GM12878 (cell line): ENCODE results near the gene TEX36. TPM values are rescaled to one million over a fixed set of nuclear protein-coding genes. Genes with fewer than 3 reads are reported as not detected.

Source experiments
- polyA plus RNA-seq, 11 experiments: library from polyadenylated mRNA; depleted of rRNA in 4 of 11; unstranded in 6 of 11; stranded (reverse) in 5 of 11; fragments of >200 nt; fragmentation: Nextera tagmentation in 4 of 11; fragmentation: Illumina TruSeq in 1 of 11; extraction: Ambion mirVana in 4 of 11; extraction: Trizol in 1 of 11; gene quantifications; 1 replicate in 1 of 11; 2 replicates in 10 of 11; pipeline versions ENCODE4 v1.2.1 to v1.2.3, GENCODE V29; 2011 to 2016; ENCODE audit warnings: inconsistent platforms in 2 of 11, missing spikeins in 2 of 11, low read depth in 1 of 11
- total RNA-seq, 4 experiments: library from RNA; depleted of rRNA in 3 of 4; stranded (reverse); fragments of >200 nt in 3 of 4; fragmentation: Illumina TruSeq in 1 of 4; extraction: Trizol in 1 of 4; gene quantifications; 2 replicates each; pipeline versions ENCODE4 v1.2.1 to v1.2.3, GENCODE V29; 2013 to 2021

The TEX36 gene
- total and polyA plus RNA-seq, 10 of the 15 experiments (the other 5 are each of a cell fraction or from before 2014, with no cell fraction given): not detected

Other genes starting within 250 kb of the TEX36 start
- gene EDRF1, start 36.5 kb upstream of the TEX36 start, total RNA-seq (2014; rRNA removed): 46.0 and 50.3 TPM in 2 replicates
- 41.6 and 43.9 TPM in 2 replicates for gene EDRF1, start 36.5 kb upstream of the TEX36 start, total RNA-seq (2014; rRNA removed; fragmentation: Illumina TruSeq; extraction: Trizol)
- 32.3 and 38.7 TPM in 2 replicates for gene EDRF1, start 36.5 kb upstream of the TEX36 start, total RNA-seq (2021)
- 99.7 and 142 TPM in 2 replicates for gene EDRF1, start 36.5 kb upstream of the TEX36 start, polyA plus RNA-seq (2011; rRNA removed)
- 41.8 and 45.9 TPM in 2 replicates for gene EDRF1, start 36.5 kb upstream of the TEX36 start, polyA plus RNA-seq (2014; fragmentation: Illumina TruSeq; extraction: Trizol)
- 10 to 100 TPM; 16.8 to 21.2 TPM for gene EDRF1, start 36.5 kb upstream of the TEX36 start, polyA plus RNA-seq (2014; fragmentation: Nextera tagmentation; extraction: Ambion mirVana)
- gene EDRF1, start 36.5 kb upstream of the TEX36 start, polyA plus RNA-seq (2014; rRNA removed): 45.0 and 49.3 TPM in 2 replicates
- gene EDRF1, start 36.5 kb upstream of the TEX36 start, polyA plus RNA-seq (2016; fragmentation: Nextera tagmentation; extraction: Ambion mirVana): 10 to 100 TPM; 37.3 to 46.7 TPM
- gene MMP21, start 92.7 kb upstream of the TEX36 start, total RNA-seq (2014; rRNA removed): not detected in 2 replicates
- not detected in 2 replicates for gene MMP21, start 92.7 kb upstream of the TEX36 start, total RNA-seq (2014; rRNA removed; fragmentation: Illumina TruSeq; extraction: Trizol)
- not detected in 2 replicates for gene MMP21, start 92.7 kb upstream of the TEX36 start, total RNA-seq (2021)
- not detected in 2 replicates for gene MMP21, start 92.7 kb upstream of the TEX36 start, polyA plus RNA-seq (2011; rRNA removed)
- gene MMP21, start 92.7 kb upstream of the TEX36 start, polyA plus RNA-seq (2014; fragmentation: Illumina TruSeq; extraction: Trizol): not detected in 2 replicates
- gene MMP21, start 92.7 kb upstream of the TEX36 start, polyA plus RNA-seq (2014; fragmentation: Nextera tagmentation; extraction: Ambion mirVana): not detected
- not detected in 2 replicates for gene MMP21, start 92.7 kb upstream of the TEX36 start, polyA plus RNA-seq (2014; rRNA removed)
- gene MMP21, start 92.7 kb upstream of the TEX36 start, polyA plus RNA-seq (2016; fragmentation: Nextera tagmentation; extraction: Ambion mirVana): under 1 TPM; 0.08 to 0.24 TPM
- 74.3 and 77.7 TPM in 2 replicates for gene UROS, start 140.1 kb upstream of the TEX36 start, total RNA-seq (2014; rRNA removed)
- gene UROS, start 140.1 kb upstream of the TEX36 start, total RNA-seq (2014; rRNA removed; fragmentation: Illumina TruSeq; extraction: Trizol): 60.6 and 62.0 TPM in 2 replicates
- 62.5 and 67.0 TPM in 2 replicates for gene UROS, start 140.1 kb upstream of the TEX36 start, total RNA-seq (2021)
- 29.5 and 44.6 TPM in 2 replicates for gene UROS, start 140.1 kb upstream of the TEX36 start, polyA plus RNA-seq (2011; rRNA removed)
- 61.3 and 62.0 TPM in 2 replicates for gene UROS, start 140.1 kb upstream of the TEX36 start, polyA plus RNA-seq (2014; fragmentation: Illumina TruSeq; extraction: Trizol)
- 10 to 100 TPM in 1 of 2 experiments, 1 to 10 TPM in 1; 4.3 to 13.6 TPM for gene UROS, start 140.1 kb upstream of the TEX36 start, polyA plus RNA-seq (2014; fragmentation: Nextera tagmentation; extraction: Ambion mirVana)
- gene UROS, start 140.1 kb upstream of the TEX36 start, polyA plus RNA-seq (2014; rRNA removed): 67.9 and 71.2 TPM in 2 replicates
- 100 to 1,000 TPM; 103 to 112 TPM for gene UROS, start 140.1 kb upstream of the TEX36 start, polyA plus RNA-seq (2016; fragmentation: Nextera tagmentation; extraction: Ambion mirVana)
- gene BCCIP, start 140.4 kb upstream of the TEX36 start, total RNA-seq (2014; rRNA removed): 61.2 and 64.0 TPM in 2 replicates
- gene BCCIP, start 140.4 kb upstream of the TEX36 start, total RNA-seq (2014; rRNA removed; fragmentation: Illumina TruSeq; extraction: Trizol): 116 and 119 TPM in 2 replicates
- gene BCCIP, start 140.4 kb upstream of the TEX36 start, total RNA-seq (2021): 80.1 and 80.9 TPM in 2 replicates
- gene BCCIP, start 140.4 kb upstream of the TEX36 start, polyA plus RNA-seq (2011; rRNA removed): 88.7 and 136 TPM in 2 replicates
- 136 and 153 TPM in 2 replicates for gene BCCIP, start 140.4 kb upstream of the TEX36 start, polyA plus RNA-seq (2014; fragmentation: Illumina TruSeq; extraction: Trizol)
- gene BCCIP, start 140.4 kb upstream of the TEX36 start, polyA plus RNA-seq (2014; fragmentation: Nextera tagmentation; extraction: Ambion mirVana): 100 to 1,000 TPM; 150 to 158 TPM
- 78.8 and 92.8 TPM in 2 replicates for gene BCCIP, start 140.4 kb upstream of the TEX36 start, polyA plus RNA-seq (2014; rRNA removed)
- 100 to 1,000 TPM; 218 to 225 TPM for gene BCCIP, start 140.4 kb upstream of the TEX36 start, polyA plus RNA-seq (2016; fragmentation: Nextera tagmentation; extraction: Ambion mirVana)
- 16.7 TPM in 2 replicates for gene DHX32, start 198.1 kb upstream of the TEX36 start, total RNA-seq (2014; rRNA removed)
- 17.0 and 17.2 TPM in 2 replicates for gene DHX32, start 198.1 kb upstream of the TEX36 start, total RNA-seq (2014; rRNA removed; fragmentation: Illumina TruSeq; extraction: Trizol)
- 19.8 and 21.4 TPM in 2 replicates for gene DHX32, start 198.1 kb upstream of the TEX36 start, total RNA-seq (2021)
- 10.4 and 13.3 TPM in 2 replicates for gene DHX32, start 198.1 kb upstream of the TEX36 start, polyA plus RNA-seq (2011; rRNA removed)
- gene DHX32, start 198.1 kb upstream of the TEX36 start, polyA plus RNA-seq (2014; fragmentation: Illumina TruSeq; extraction: Trizol): 15.1 and 18.9 TPM in 2 replicates
- 1 to 10 TPM; 5.4 to 7.7 TPM for gene DHX32, start 198.1 kb upstream of the TEX36 start, polyA plus RNA-seq (2014; fragmentation: Nextera tagmentation; extraction: Ambion mirVana)
- gene DHX32, start 198.1 kb upstream of the TEX36 start, polyA plus RNA-seq (2014; rRNA removed): 10.7 and 15.3 TPM in 2 replicates
- gene DHX32, start 198.1 kb upstream of the TEX36 start, polyA plus RNA-seq (2016; fragmentation: Nextera tagmentation; extraction: Ambion mirVana): 10 to 100 TPM; 17.5 to 21.0 TPM
- 0.11 TPM in 1 of 2 replicates, not detected in the other for gene FANK1, start 213.4 kb upstream of the TEX36 start, total RNA-seq (2014; rRNA removed)
- not detected in 2 replicates for gene FANK1, start 213.4 kb upstream of the TEX36 start, total RNA-seq (2014; rRNA removed; fragmentation: Illumina TruSeq; extraction: Trizol)
- not detected in 2 replicates for gene FANK1, start 213.4 kb upstream of the TEX36 start, total RNA-seq (2021)
- 0.12 and 0.36 TPM in 2 replicates for gene FANK1, start 213.4 kb upstream of the TEX36 start, polyA plus RNA-seq (2011; rRNA removed)
- 0.15 TPM in 1 of 2 replicates, not detected in the other for gene FANK1, start 213.4 kb upstream of the TEX36 start, polyA plus RNA-seq (2014; fragmentation: Illumina TruSeq; extraction: Trizol)
- gene FANK1, start 213.4 kb upstream of the TEX36 start, polyA plus RNA-seq (2014; fragmentation: Nextera tagmentation; extraction: Ambion mirVana): under 1 TPM in 1 of 2 experiments, not detected in 1; 0.07 TPM
- gene FANK1, start 213.4 kb upstream of the TEX36 start, polyA plus RNA-seq (2014; rRNA removed): not detected in 2 replicates
- under 1 TPM in 1 of 2 experiments, not detected in 1; 0.16 TPM for gene FANK1, start 213.4 kb upstream of the TEX36 start, polyA plus RNA-seq (2016; fragmentation: Nextera tagmentation; extraction: Ambion mirVana)